ENCODE data around the gene SLA2. TPM values are rescaled to one million over a fixed set of nuclear protein-coding genes. Genes with fewer than 3 reads are reported as not detected.
A peak's percentile ranks its signal among the peaks of the same experiment; 100 is the strongest.

Gene SLA2
- polyA plus RNA-seq, 6 donors from 2014 or later, result 0.09 to 0.40 (median 0.23) TPM; not detected in 2

GRCh38 chr20:36591281-36591680, 54.7 kb downstream of the SLA2 start:
- Mint-ChIP-seq H3K4me1 (peaks cover 34 to 66% (median 64%) of the 10 kb centered on the region in 3 donors), H3K27me3 (no peaks in the 10 kb centered on the region)

GRCh38 chr20:36587388-36588070, 58.5 kb downstream of the SLA2 start:
- peaks cover 0 to 7% of the 10 kb centered on the region in 2 donors for H3K36me3 Mint-ChIP-seq
- H3K4me3 Mint-ChIP-seq, result peak overlapping the region in 2 of 8 donors; percentile 7 to 68
- ATAC-seq (ENCODE audit: low read depth in 2 of 2) (peak; percentile 17 to 37), DNase-seq (no peak)
- H3K4me1 Mint-ChIP-seq, result peaks cover 14 to 37% (median 37%) of the 10 kb centered on the region in 3 donors
- H3K9me3 Mint-ChIP-seq, result no peaks in the 10 kb centered on the region
- peak overlapping the region; percentile 36 to 86 (median 72) for H3K27ac Mint-ChIP-seq
- H3K27me3 Mint-ChIP-seq, result no peaks in the 10 kb centered on the region

More at GRCh38 chr20:36591281-36591680, 54.7 kb downstream of the SLA2 start:
- Mint-ChIP-seq H3K27ac (peak overlapping the region in 5 of 6 donors; percentile 60 to 97 (median 75)), H3K36me3 (peaks cover 0 to 7% of the 10 kb centered on the region in 2 donors), H3K4me3 (peak overlapping the region in 1 of 8 donors; percentile 29), H3K9me3 (no peaks in the 10 kb centered on the region)
- DNase-seq (no peak), ATAC-seq (ENCODE audit: low read depth in 2 of 2) (no peak)

GRCh38 chr20:36585410-36586125, 60.4 kb downstream of the SLA2 start:
- H3K36me3 Mint-ChIP-seq, result peaks cover 0 to 7% of the 10 kb centered on the region in 2 donors

GRCh38 chr20:36584018-36584481, 61.9 kb downstream of the SLA2 start:
- H3K36me3 Mint-ChIP-seq, result peaks cover 0 to 17% of the 10 kb centered on the region in 2 donors

More at GRCh38 chr20:36585410-36586125, 60.4 kb downstream of the SLA2 start:
- Mint-ChIP-seq H3K9me3 (no peaks in the 10 kb centered on the region), H3K4me3 (no peak overlapping the region), H3K4me1 (peaks cover 14 to 23% (median 17%) of the 10 kb centered on the region in 3 donors), H3K27ac (peak overlapping the region in 1 of 6 donors; percentile 72), H3K27me3 (no peaks in the 10 kb centered on the region)
- no peak for ATAC-seq (ENCODE audit: low read depth in 2 of 2)
- no peak for DNase-seq

GRCh38 chr20:36582821-36583220, 63.2 kb downstream of the SLA2 start:
- Mint-ChIP-seq H3K4me3 (no peak overlapping the region), H3K27me3 (no peaks in the 10 kb centered on the region), H3K36me3 (peaks cover 0 to 17% of the 10 kb centered on the region in 2 donors), H3K4me1 (peaks cover 12 to 28% (median 19%) of the 10 kb centered on the region in 3 donors), H3K27ac (peak overlapping the region in 2 of 6 donors; percentile 6 to 63), H3K9me3 (no peaks in the 10 kb centered on the region)
- DNase-seq (no peak), ATAC-seq (ENCODE audit: low read depth in 2 of 2) (no peak)

More at GRCh38 chr20:36584018-36584481, 61.9 kb downstream of the SLA2 start:
- Mint-ChIP-seq H3K4me3 (no peak overlapping the region), H3K4me1 (peaks cover 12 to 28% (median 21%) of the 10 kb centered on the region in 3 donors), H3K9me3 (no peaks in the 10 kb centered on the region), H3K27me3 (no peaks in the 10 kb centered on the region), H3K27ac (peak overlapping the region in 2 of 6 donors; percentile 53 to 69)
- DNase-seq (no peak), ATAC-seq (ENCODE audit: low read depth in 2 of 2) (no peak)

GRCh38 chr20:36582322-36582721, 63.7 kb downstream of the SLA2 start:
- no peaks in the 10 kb centered on the region for H3K27me3 Mint-ChIP-seq
- H3K9me3 Mint-ChIP-seq, result no peaks in the 10 kb centered on the region
- no peak for ATAC-seq (ENCODE audit: low read depth in 2 of 2)
- H3K27ac Mint-ChIP-seq, result peak overlapping the region in 1 of 6 donors; percentile 6
- peaks cover 8 to 24% (median 15%) of the 10 kb centered on the region in 3 donors for H3K4me1 Mint-ChIP-seq
- no peak for DNase-seq
- H3K36me3 Mint-ChIP-seq, result peaks cover 0 to 14% of the 10 kb centered on the region in 2 donors
- H3K4me3 Mint-ChIP-seq, result peak overlapping the region in 1 of 8 donors; percentile 15

- Mint-ChIP-seq H3K4me1 (peaks cover 16 to 31% (median 22%) of the 10 kb centered on the region in 3 donors), H3K27ac (peak overlapping the region in 5 of 6 donors; percentile 10 to 75 (median 25)), H3K36me3 (peaks cover 0 to 10% of the 10 kb centered on the region in 2 donors), H3K4me3 (peak overlapping the region in 1 of 8 donors; percentile 64), H3K27me3 (no peaks in the 10 kb centered on the region), H3K9me3 (no peaks in the 10 kb centered on the region)
- DNase-seq (no peak), ATAC-seq (ENCODE audit: low read depth in 2 of 2) (no peak)
Observed at GRCh38 chr20:36579996-36580545, 65.9 kb downstream of the SLA2 start.

GRCh38 chr20:36578356-36579041, 67.5 kb downstream of the SLA2 start:
- H3K4me3 Mint-ChIP-seq, result peak overlapping the region in 1 of 8 donors; percentile 41
- no peak for DNase-seq
- no peaks in the 10 kb centered on the region for H3K27me3 Mint-ChIP-seq
- no peaks in the 10 kb centered on the region for H3K9me3 Mint-ChIP-seq
- H3K27ac Mint-ChIP-seq, result peak overlapping the region in 1 of 6 donors; percentile 43
- H3K36me3 Mint-ChIP-seq, result peaks cover 0 to 10% of the 10 kb centered on the region in 2 donors
- no peak for ATAC-seq (ENCODE audit: low read depth in 2 of 2)
- H3K4me1 Mint-ChIP-seq, result peaks cover 22 to 32% (median 28%) of the 10 kb centered on the region in 3 donors

GRCh38 chr20:36576081-36576445, 69.9 kb downstream of the SLA2 start:
- Mint-ChIP-seq H3K36me3 (peaks cover 0 to 10% of the 10 kb centered on the region in 2 donors), H3K9me3 (no peaks in the 10 kb centered on the region), H3K4me1 (peaks cover 39 to 51% (median 41%) of the 10 kb centered on the region in 3 donors), H3K27ac (peak overlapping the region in 4 of 6 donors; percentile 39 to 95 (median 86)), H3K4me3 (peak overlapping the region; percentile 42 to 99 (median 88)), H3K27me3 (no peaks in the 10 kb centered on the region)
- DNase-seq (no peak), ATAC-seq (ENCODE audit: low read depth in 2 of 2) (no peak)

- DNase-seq (peak; percentile 44), ATAC-seq (ENCODE audit: low read depth in 2 of 2) (peak; percentile 16 to 18)
- no peaks in the 10 kb centered on the region for H3K27me3 Mint-ChIP-seq
- H3K9me3 Mint-ChIP-seq, result no peaks in the 10 kb centered on the region
- peaks cover 0 to under 1% of the 10 kb centered on the region in 2 donors for H3K36me3 Mint-ChIP-seq
- H3K27ac Mint-ChIP-seq, result peak overlapping the region; percentile 91 to 98 (median 96)
- H3K4me1 Mint-ChIP-seq, result peaks cover 33 to 47% (median 39%) of the 10 kb centered on the region in 3 donors
- peak overlapping the region; percentile 85 to 99 (median 93) for H3K4me3 Mint-ChIP-seq
Observed at GRCh38 chr20:36574366-36575135, 71.4 kb downstream of the SLA2 start.

GRCh38 chr20:36573798-36574365, 72.1 kb downstream of the SLA2 start:
- Mint-ChIP-seq H3K4me3 (peak overlapping the region; percentile 67 to 99 (median 90)), H3K36me3 (no peaks in the 10 kb centered on the region), H3K27me3 (no peaks in the 10 kb centered on the region), H3K27ac (peak overlapping the region; percentile 70 to 97 (median 90)), H3K4me1 (peaks cover 33 to 44% (median 39%) of the 10 kb centered on the region in 3 donors), H3K9me3 (no peaks in the 10 kb centered on the region)
- ATAC-seq (ENCODE audit: low read depth in 2 of 2), result peak; percentile 16 to 22
- DNase-seq, result peak; percentile 65

All from naive B cell (primary cell).